GM21786 (cell line): Measurements from ENCODE around the gene GLIS1.

Experiments
- ATAC-seq: cut with Tn5 transposase; IDR thresholded peaks from one replicate; pipeline ENCODE4 v1.9.1; 2021; ENCODE audit not compliant: unreplicated experiment

GLIS1 gene

GRCh38 chr1:53620061-53620855 lies 118.7 kb downstream of the GLIS1 start:
- ATAC-seq: no peak

GRCh38 chr1:53619367-53620060 lies 119.5 kb downstream of the GLIS1 start:
- no peak for ATAC-seq

- ATAC-seq: no peak
Observed at GRCh38 chr1:53618500-53619366, 120.2 kb downstream of the GLIS1 start.

GRCh38 chr1:53617851-53618499 lies 121.0 kb downstream of the GLIS1 start:
- ATAC-seq: no peak

- no peak for ATAC-seq
Observed at GRCh38 chr1:53617382-53617781, 121.6 kb downstream of the GLIS1 start.

DNA sequence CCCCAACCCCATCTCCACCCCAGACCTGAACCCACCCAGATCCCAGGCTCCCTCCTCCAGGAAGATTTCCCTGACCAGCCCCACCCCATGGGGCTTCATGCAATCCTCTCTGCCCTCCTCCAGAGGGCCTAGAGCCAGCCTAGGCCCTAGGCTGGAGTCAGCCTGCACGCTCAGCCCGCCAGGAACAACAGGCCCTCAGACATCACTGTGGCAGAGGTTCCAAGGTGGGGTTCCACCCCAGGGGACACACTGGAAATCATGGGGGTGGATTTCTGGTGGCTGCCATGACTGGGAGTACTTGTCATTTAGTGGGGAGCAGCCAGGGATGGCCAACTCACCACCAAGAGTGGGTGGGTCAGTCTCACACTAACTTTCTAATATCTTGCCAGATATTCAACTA lies 122.0 kb downstream of the GLIS1 start:
- ATAC-seq: no peak

GRCh38 chr1:53616511-53616910 lies 122.5 kb downstream of the GLIS1 start:
- no peak for ATAC-seq

- ATAC-seq: no peak
Observed at GRCh38 chr1:53615101-53615500, 123.9 kb downstream of the GLIS1 start.

- ATAC-seq: no peak
Observed at GRCh38 chr1:53614231-53615021, 124.5 kb downstream of the GLIS1 start.

DNA sequence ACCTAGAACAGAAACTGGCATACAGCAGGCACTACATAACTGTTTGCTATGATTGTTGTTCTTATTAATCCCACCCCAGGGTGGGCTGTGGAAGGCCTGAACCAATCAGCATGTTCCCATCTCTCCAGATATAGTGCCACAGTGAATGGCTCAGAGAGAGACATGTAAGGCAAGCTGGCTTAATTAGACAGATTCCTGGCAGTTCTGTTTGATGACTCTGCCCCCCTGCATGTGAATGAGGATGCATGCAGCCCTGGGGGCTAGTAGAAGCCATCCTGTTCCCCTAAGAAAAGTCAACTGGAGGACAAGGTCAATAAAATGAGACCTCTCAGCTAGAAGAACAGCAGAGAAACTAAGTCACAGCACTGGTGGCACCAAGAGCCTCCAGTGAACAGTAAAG lies 130.3 kb downstream of the GLIS1 start:
- ATAC-seq: no peak

GRCh38 chr1:53608071-53608470 lies 130.9 kb downstream of the GLIS1 start:
- ATAC-seq: no peak

GRCh38 chr1:53606651-53607051 lies 132.3 kb downstream of the GLIS1 start:
- no peak for ATAC-seq

GRCh38 chr1:53606197-53606596 lies 132.8 kb downstream of the GLIS1 start:
- no peak for ATAC-seq

DNA sequence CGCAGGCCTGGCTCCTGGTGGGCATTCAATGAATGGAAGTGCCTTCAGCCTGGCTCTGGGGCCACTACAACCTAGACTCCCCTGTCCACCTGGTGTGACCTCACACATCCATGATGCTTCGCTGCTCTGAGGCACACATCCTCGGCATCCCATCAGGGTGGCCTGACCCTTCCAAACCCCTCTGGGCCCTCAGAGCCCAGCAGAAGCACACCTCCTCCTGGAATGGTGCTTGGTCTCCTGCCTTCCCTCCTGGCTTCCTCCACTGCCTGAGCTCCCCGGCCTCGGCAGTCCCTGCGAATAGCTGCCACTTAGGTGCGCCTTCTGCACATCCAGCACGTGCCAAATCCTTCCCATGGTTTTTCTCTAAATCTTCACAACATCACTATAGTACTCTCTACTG lies 133.8 kb downstream of the GLIS1 start:
- no peak for ATAC-seq

- no peak for ATAC-seq
Observed at GRCh38 chr1:53604291-53604919, 134.6 kb downstream of the GLIS1 start.

GRCh38 chr1:53603431-53603830 lies 135.5 kb downstream of the GLIS1 start:
- no peak for ATAC-seq

DNA sequence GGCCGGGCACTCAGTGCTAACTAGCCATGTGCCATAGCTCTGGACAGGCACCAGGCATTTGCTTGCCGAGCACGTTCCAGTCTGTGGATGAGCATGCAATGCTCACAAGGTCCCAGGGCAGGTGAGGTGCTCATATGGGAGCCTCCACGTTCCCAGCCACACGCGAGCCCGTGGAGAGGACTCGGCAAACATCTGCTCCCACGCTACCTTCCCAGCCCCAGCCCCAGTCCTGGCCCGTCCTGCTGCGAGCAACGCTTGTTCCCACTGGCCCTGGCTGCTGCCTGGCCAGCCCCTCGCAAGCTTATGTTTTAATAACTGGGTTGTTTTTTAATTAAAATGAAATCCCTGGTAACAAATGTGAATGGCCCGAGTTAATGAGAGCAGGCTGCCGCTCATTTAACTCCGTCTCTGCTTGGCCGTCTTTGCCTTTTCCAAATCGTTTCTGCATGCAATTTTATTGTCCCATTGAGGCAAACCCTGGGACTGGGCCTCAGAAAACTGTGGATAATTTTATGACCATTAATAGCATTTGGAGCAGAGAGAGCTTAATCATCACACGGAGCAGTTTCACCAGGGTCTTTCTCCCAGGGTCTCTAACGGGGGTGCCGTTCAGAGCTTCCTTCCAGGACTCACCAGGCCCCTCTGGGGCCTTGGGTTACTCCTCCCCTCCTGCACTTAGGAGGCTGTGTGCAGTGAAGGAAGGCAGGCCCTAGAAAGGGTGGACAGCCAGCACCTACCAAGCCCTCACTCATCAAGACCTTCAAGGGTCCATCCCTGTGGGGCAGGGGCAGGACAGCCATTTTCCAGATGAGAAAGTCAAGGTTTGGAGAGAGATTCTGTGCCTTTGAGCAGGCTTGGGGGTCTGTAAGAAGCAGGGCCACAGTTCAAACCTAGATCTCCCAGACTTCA lies 136.8 kb downstream of the GLIS1 start:
- ATAC-seq: no peak

- no peak for ATAC-seq
Observed at GRCh38 chr1:53601031-53601745, 137.8 kb downstream of the GLIS1 start.
